Ovary (tissue), 9 donors: ENCODE measurements around the gene ZNF212. TPM values are rescaled to one million over a fixed set of nuclear protein-coding genes. Genes with fewer than 3 reads are reported as not detected.

Experiments used
- DNase-seq, 5 donors: peaks; one replicate each; pipeline ENCODE4 v3.0.0-alpha.2; 2019 to 2020
- H3K27ac ChIP-seq, 2 donors: fragments of 200-600 bp; one replicate each; pipeline versions ENCODE4 v1.5.1 to v1.8.0; 2019 to 2022
- H3K27me3 ChIP-seq: fragments of 200-600 bp; one replicate; pipeline ENCODE4 v1.8.0; 2022
- H3K36me3 ChIP-seq: fragments of 200-600 bp; sonication (generic); one replicate; pipeline ENCODE4 v1.5.1; 2019
- H3K4me1 ChIP-seq: one replicate; pipeline ENCODE4 v1.8.1; 2013; ENCODE audit warnings: mild to moderate bottlenecking, moderate library complexity; ENCODE audit not compliant: insufficient read depth
- H3K4me3 ChIP-seq: fragments of 200-600 bp; sonication (generic); one replicate; pipeline ENCODE4 v1.5.1; 2017
- H3K9me3 ChIP-seq, 2 donors: fragments of 200-600 bp in 1 of 2; sonication (generic) in 1 of 2; one replicate each; pipeline versions ENCODE4 v1.5.1 to v1.8.1; 2013 to 2019; ENCODE audit warnings: mild to moderate bottlenecking in 1 of 2, moderate library complexity in 1 of 2
- EP300 ChIP-seq: sonication (generic); formaldehyde crosslinking; IDR thresholded peaks from one replicate; pipeline ENCODE4 v1.6.1; 2017; ENCODE audit warnings: antibody characterized with exemption
- POLR2A ChIP-seq: fragments of 450-650 bp; IDR thresholded peaks from one replicate; pipeline ENCODE4 v1.6.1; 2017; ENCODE audit warnings: antibody characterized with exemption, mild to moderate bottlenecking, moderate library complexity
- WGBS, 3 donors: extraction: QIAGEN DNeasy Blood & Tissue Kit in 1 of 3; methylation state at CpG; one replicate each; pipeline versions ENCODE4 v1.1.5 to v1.1.7; 2013 to 2017; 5-methylcytosine and 5-hydroxymethylcytosine counted together
- intact Hi-C, 4 donors: fragments of 100-400 bp; cut with DNase I; formaldehyde crosslinking; loops; one replicate each; pipeline versions ENCODE4 v1.11.0 to v1.15.1; 2022 to 2023
- polyA plus RNA-seq, 2 donors: library from polyadenylated mRNA; stranded (reverse); fragments of 200-250 nt in 1 of 2; fragments of 350-450 nt in 1 of 2; fragmentation: Illumina TruSeq in 1 of 2; extraction: RNeasy Lipid Tissue Mini Kit (QIAGEN cat#74804) in 1 of 2; gene quantifications; one replicate each; pipeline ENCODE4 v1.2.3, GENCODE V29; 2013 to 2014
- total RNA-seq, 7 donors: library from RNA; depleted of rRNA in 2 of 7; stranded (reverse); fragments of >200 nt in 2 of 7; fragmentation: NEBNext Ultra II Directional in 3 of 7; extraction: Animal tissue kit (Norgen Biotek cat#: 25700) in 3 of 7; gene quantifications; one replicate each; pipeline versions ENCODE4 v1.1.0 to v1.2.4, GENCODE V29; 2016 to 2023
- TF ChIP-seq, protein P1 (sequence below), 3 donors: fragments of 450-650 bp in 2 of 3; fragments of 200-600 bp in 1 of 3; IDR thresholded peaks; one replicate each; pipeline versions ENCODE4 v1.5.1 to v1.8.0; 2016 to 2022; ENCODE audit warnings: antibody characterized with exemption in 3 of 3, mild to moderate bottlenecking in 1 of 3
- donor health status: DM: no; HTN: no; CAD: no; lungs with moderate emphysema.
- donor health status: DM: no; HTN: no; CAD: no.
- donor health status: Bipolar disorder and iron deficiency.
- donor health status: DM: yes; HTN: yes; CAD: no.
- donor health status: DM: no; HTN: no; CAD: no.
- donor health status: DM: yes; HTN: yes; CAD: no.

ZNF212 gene
- total and polyA plus RNA-seq, 9 donors = 5.4 to 16.0 (median 11.3) TPM

DNA sequence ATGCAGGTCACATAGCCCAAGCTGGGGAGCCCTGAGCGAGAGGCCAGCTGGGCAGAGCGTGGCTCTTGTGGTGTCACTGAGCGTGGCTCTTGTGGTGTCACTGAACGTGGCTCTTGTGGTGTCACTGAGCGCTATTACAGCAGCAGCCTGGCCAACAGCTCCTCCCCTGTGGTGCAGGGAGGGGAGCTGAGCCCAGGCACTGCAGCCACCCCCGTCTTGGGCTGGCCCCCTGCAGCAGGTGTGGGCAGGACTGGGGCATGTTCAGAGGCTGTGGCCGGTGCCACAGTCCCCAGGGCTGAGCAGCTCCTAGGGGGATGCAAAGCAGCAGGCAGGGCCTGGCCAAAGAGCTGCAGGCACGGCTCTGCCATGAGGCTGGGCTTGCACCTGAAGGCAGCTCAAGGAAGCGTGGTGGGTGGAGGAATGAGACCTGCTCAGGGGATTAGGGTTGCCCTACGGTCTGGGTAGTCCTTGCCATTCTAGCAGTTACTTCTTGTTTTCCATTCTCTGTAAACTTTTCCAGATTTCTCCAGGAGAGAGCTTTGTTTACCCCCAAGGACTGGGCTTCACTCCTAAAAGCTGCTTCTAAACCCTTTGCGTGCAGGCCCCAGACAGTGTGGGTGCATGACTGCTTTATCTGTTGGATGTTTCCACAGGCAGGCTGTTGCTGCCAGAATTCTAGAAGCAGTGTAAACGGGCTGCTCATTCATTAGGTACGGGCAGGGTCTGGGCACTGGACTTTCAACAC is 51.8 kb downstream of the ZNF212 start:
- TF ChIP-seq POLR2A = no peak
- no peak for DNase-seq
- intact Hi-C loops = no loop called here
- Histone ChIP-seq H3K27me3 (no peaks in the 10 kb centered on the region), H3K4me3 (no peak overlapping the region), H3K9me3 (no peaks in the 10 kb centered on the region), H3K4me1 (peaks cover 10% of the 10 kb centered on the region), H3K27ac (peak overlapping the region in 1 of 2 donors; percentile 10), H3K36me3 (no peaks in the 10 kb centered on the region)
- 54 to 84% (median 61%) methylated on average over 13 of the region's 13 CpGs for WGBS, 3 donors

DNA sequence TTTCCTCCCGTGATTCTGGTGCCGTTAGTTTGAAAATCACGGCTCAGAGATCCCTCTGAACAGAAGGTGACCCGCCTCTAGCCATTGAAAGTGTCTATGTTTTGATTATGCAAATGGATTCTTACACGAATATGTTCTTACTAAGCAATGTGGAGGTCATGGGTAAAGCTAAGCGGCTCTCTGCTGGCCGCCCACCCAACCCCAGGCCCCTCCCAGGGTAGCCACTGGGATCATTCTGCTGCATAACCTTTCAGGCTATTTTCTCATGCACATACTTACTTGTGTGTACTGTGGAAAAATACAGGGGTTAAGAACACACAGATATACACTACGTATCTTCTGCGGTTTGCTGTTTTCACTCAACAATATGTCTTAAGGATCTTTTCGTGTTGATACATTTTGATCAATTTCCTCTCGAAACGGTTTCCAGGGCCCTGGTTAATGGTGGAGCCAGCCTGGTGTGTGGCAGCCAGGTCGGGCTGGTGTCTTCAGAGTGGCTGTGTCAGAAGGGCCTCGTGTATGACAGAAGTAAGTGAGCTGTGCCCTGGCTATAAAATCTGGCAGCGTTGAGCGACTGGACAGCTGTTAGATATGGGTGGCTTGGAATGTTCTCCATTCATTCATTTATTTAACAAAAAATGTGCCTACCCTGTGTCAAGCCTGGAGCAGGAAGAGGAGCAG is 52.5 kb downstream of the ZNF212 start:
- no peaks in the 10 kb centered on the region for H3K9me3 ChIP-seq
- H3K36me3 ChIP-seq = no peaks in the 10 kb centered on the region
- DNase-seq = no peak
- intact Hi-C loops = no loop called here
- no peaks in the 10 kb centered on the region for H3K27me3 ChIP-seq
- H3K4me3 ChIP-seq = no peak overlapping the region
- WGBS, 3 donors = 40 to 87% (median 56%) methylated on average over 16 of the region's 16 CpGs
- TF ChIP-seq, protein P1, sequence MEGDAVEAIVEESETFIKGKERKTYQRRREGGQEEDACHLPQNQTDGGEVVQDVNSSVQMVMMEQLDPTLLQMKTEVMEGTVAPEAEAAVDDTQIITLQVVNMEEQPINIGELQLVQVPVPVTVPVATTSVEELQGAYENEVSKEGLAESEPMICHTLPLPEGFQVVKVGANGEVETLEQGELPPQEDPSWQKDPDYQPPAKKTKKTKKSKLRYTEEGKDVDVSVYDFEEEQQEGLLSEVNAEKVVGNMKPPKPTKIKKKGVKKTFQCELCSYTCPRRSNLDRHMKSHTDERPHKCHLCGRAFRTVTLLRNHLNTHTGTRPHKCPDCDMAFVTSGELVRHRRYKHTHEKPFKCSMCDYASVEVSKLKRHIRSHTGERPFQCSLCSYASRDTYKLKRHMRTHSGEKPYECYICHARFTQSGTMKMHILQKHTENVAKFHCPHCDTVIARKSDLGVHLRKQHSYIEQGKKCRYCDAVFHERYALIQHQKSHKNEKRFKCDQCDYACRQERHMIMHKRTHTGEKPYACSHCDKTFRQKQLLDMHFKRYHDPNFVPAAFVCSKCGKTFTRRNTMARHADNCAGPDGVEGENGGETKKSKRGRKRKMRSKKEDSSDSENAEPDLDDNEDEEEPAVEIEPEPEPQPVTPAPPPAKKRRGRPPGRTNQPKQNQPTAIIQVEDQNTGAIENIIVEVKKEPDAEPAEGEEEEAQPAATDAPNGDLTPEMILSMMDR (IDR thresholded peaks at IDR 0.05) = no peak
- no peak for TF ChIP-seq EP300
- no peak for TF ChIP-seq POLR2A
- peak overlapping the region in 1 of 2 donors; percentile 10 for H3K27ac ChIP-seq
- peaks cover 10% of the 10 kb centered on the region for H3K4me1 ChIP-seq

- 70 to 72% (median 71%) methylated on average over 9 of the region's 9 CpGs for WGBS, 3 donors
- no peak for TF ChIP-seq POLR2A
- no peak for TF ChIP-seq EP300
- TF ChIP-seq, protein P1 (IDR thresholded peaks at IDR 0.05) = no peak
- H3K4me1 ChIP-seq = peaks cover 10% of the 10 kb centered on the region
- H3K36me3 ChIP-seq = no peaks in the 10 kb centered on the region
- no peak overlapping the region for H3K4me3 ChIP-seq
- H3K27ac ChIP-seq = no peak overlapping the region
- intact Hi-C loops = no loop called here
- H3K9me3 ChIP-seq = no peaks in the 10 kb centered on the region
- DNase-seq = no peak
- H3K27me3 ChIP-seq = no peaks in the 10 kb centered on the region
Measured at GRCh38 chr7:149292462-149292823, 53.0 kb downstream of the ZNF212 start.

DNA sequence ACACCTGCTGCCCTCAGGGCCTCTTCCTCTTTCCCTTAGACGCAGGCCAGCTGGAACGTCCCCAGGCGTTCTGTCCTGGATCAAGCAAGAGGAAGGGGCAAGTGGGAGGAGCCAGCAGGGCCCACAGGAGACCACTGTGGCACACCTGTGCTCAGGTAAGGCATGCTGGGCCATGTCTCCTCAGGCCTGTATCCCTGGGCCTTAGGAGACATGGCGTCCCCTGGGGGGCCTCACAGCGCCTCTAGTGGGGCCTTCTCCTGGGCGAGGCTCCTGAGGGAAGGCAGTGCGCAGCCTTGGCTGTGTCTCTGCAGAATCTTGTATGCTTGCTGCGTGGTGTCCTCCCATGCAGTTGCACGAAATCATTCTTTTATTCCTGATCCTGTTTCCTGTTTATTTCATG is 53.9 kb downstream of the ZNF212 start:
- H3K27me3 ChIP-seq = no peaks in the 10 kb centered on the region
- H3K4me1 ChIP-seq = peaks cover 10% of the 10 kb centered on the region
- WGBS, 3 donors = 91 to 93% (median 93%) methylated on average over 9 of the region's 9 CpGs
- no peak for DNase-seq
- H3K9me3 ChIP-seq = no peaks in the 10 kb centered on the region
- no peaks in the 10 kb centered on the region for H3K36me3 ChIP-seq
- H3K27ac ChIP-seq = no peak overlapping the region
- no peak overlapping the region for H3K4me3 ChIP-seq
- intact Hi-C loops = no loop called here
- TF ChIP-seq, protein P1 (IDR thresholded peaks at IDR 0.05) = no peak
- TF ChIP-seq POLR2A (no peak), EP300 (no peak)
